ENCODE measurements around the gene FARP1.

DNA sequence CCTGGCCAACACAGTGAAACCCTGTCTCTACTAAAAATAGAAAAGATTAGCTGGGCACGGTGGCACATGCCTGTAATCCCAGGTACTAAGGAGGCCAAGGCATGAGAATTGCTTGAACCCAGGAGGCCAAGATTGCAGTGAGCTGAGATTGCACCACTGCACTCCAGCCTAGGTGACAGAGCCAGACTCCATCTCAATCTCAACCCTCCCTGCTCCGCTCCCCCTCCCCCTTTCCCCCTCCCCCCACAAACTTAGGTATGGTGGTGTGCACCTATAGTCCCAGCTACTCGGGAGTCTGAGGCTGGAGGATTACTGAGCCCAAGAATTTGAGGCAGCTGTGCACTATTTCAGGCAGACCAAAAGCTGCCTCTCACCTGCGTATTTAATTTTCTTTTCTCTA lies 55.8 kb downstream of the FARP1 start:
- TF ChIP-seq GATA2 (IDR thresholded peaks at IDR 0.05; ENCODE audit: low read depth, low read length) (no peak), GATA3 (IDR thresholded peaks at IDR 0.05; ENCODE audit: low read depth, low read length) (no peak)

Data from SH-SY5Y (cell line).